ENCODE data around the gene PEMT.

DNA sequence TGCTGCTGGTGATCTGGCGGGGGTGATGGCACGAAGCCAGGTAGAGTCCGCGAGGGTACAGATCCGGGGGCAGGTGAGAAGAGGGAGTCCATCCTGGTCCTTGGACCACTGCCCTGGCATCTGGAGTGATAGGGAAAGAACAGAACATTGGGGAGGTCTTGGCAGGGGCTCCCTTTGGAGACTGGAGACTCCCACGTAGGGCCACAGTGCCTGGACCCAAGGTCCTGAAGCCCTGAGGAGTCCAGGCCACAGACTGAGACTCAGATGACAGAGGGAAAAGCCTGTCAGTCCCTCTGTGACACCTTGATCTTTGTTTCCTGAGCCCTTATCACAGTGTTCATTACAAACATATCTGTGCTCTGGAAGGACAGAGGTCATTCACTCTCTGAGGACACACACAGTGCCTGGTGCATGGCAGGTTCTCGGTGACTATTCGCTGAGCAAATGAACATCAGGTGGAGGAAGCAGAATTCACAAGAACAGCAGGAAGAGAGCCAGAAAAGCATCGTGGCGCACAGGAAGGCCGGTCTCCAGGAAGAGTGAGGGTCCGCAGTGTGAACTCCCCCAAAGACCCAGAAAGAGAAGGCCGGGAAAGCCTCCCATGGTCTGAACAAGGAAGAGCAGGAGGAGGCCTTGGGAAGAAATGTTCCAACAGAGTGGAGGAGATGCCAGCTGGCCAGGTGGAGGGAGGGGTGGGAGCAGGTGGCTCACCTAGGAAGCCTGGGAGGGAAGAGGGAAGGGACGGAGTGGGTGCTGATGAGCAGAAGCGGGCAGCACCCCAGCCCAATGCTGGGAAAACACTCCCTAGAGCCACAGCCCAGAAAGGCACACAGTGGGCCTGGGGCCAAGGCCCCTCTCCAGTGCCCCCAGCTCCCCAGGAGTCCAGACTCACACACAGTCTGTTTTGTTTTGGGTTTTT lies 20.5 kb downstream of the PEMT start:
- TF ChIP-seq ZBTB7A (IDR thresholded peaks at IDR 0.05; ENCODE audit: borderline replicate concordance, control insufficient read depth, low read depth, low read length): no peak
- TF ChIP-seq, protein P1, sequence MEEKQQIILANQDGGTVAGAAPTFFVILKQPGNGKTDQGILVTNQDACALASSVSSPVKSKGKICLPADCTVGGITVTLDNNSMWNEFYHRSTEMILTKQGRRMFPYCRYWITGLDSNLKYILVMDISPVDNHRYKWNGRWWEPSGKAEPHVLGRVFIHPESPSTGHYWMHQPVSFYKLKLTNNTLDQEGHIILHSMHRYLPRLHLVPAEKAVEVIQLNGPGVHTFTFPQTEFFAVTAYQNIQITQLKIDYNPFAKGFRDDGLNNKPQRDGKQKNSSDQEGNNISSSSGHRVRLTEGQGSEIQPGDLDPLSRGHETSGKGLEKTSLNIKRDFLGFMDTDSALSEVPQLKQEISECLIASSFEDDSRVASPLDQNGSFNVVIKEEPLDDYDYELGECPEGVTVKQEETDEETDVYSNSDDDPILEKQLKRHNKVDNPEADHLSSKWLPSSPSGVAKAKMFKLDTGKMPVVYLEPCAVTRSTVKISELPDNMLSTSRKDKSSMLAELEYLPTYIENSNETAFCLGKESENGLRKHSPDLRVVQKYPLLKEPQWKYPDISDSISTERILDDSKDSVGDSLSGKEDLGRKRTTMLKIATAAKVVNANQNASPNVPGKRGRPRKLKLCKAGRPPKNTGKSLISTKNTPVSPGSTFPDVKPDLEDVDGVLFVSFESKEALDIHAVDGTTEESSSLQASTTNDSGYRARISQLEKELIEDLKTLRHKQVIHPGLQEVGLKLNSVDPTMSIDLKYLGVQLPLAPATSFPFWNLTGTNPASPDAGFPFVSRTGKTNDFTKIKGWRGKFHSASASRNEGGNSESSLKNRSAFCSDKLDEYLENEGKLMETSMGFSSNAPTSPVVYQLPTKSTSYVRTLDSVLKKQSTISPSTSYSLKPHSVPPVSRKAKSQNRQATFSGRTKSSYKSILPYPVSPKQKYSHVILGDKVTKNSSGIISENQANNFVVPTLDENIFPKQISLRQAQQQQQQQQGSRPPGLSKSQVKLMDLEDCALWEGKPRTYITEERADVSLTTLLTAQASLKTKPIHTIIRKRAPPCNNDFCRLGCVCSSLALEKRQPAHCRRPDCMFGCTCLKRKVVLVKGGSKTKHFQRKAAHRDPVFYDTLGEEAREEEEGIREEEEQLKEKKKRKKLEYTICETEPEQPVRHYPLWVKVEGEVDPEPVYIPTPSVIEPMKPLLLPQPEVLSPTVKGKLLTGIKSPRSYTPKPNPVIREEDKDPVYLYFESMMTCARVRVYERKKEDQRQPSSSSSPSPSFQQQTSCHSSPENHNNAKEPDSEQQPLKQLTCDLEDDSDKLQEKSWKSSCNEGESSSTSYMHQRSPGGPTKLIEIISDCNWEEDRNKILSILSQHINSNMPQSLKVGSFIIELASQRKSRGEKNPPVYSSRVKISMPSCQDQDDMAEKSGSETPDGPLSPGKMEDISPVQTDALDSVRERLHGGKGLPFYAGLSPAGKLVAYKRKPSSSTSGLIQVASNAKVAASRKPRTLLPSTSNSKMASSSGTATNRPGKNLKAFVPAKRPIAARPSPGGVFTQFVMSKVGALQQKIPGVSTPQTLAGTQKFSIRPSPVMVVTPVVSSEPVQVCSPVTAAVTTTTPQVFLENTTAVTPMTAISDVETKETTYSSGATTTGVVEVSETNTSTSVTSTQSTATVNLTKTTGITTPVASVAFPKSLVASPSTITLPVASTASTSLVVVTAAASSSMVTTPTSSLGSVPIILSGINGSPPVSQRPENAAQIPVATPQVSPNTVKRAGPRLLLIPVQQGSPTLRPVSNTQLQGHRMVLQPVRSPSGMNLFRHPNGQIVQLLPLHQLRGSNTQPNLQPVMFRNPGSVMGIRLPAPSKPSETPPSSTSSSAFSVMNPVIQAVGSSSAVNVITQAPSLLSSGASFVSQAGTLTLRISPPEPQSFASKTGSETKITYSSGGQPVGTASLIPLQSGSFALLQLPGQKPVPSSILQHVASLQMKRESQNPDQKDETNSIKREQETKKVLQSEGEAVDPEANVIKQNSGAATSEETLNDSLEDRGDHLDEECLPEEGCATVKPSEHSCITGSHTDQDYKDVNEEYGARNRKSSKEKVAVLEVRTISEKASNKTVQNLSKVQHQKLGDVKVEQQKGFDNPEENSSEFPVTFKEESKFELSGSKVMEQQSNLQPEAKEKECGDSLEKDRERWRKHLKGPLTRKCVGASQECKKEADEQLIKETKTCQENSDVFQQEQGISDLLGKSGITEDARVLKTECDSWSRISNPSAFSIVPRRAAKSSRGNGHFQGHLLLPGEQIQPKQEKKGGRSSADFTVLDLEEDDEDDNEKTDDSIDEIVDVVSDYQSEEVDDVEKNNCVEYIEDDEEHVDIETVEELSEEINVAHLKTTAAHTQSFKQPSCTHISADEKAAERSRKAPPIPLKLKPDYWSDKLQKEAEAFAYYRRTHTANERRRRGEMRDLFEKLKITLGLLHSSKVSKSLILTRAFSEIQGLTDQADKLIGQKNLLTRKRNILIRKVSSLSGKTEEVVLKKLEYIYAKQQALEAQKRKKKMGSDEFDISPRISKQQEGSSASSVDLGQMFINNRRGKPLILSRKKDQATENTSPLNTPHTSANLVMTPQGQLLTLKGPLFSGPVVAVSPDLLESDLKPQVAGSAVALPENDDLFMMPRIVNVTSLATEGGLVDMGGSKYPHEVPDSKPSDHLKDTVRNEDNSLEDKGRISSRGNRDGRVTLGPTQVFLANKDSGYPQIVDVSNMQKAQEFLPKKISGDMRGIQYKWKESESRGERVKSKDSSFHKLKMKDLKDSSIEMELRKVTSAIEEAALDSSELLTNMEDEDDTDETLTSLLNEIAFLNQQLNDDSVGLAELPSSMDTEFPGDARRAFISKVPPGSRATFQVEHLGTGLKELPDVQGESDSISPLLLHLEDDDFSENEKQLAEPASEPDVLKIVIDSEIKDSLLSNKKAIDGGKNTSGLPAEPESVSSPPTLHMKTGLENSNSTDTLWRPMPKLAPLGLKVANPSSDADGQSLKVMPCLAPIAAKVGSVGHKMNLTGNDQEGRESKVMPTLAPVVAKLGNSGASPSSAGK (IDR thresholded peaks at IDR 0.05): no peak
- no peak for TF ChIP-seq MED1 (CRISPR knock-in tag; IDR thresholded peaks at IDR 0.05; ENCODE audit: borderline replicate concordance)

Data from K562 (cell line).